ENCODE data around the gene MSI2.

DNA sequence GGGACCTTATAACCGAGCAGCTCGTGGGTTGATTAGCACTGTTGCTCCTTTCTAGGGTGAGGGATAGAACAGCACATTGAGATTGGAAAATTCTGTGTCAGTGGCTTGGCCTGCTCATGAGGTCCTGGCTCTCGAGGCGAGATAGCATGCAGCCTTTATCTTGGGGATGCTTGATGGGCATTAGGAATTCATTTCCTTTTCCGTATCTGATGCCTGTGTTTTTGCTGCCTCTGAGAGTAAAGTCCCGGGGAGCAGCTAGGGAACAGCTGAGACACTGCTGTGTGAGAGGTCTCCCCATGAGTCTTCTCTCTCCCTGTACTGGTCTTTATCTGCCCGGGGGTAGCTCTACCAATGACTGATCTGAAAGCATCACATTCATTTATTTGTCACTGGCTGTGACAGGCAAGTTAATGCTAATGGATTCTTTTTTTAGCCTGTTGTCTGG lies 14.5 kb downstream of the MSI2 start:
- TF ChIP-seq, protein P1, sequence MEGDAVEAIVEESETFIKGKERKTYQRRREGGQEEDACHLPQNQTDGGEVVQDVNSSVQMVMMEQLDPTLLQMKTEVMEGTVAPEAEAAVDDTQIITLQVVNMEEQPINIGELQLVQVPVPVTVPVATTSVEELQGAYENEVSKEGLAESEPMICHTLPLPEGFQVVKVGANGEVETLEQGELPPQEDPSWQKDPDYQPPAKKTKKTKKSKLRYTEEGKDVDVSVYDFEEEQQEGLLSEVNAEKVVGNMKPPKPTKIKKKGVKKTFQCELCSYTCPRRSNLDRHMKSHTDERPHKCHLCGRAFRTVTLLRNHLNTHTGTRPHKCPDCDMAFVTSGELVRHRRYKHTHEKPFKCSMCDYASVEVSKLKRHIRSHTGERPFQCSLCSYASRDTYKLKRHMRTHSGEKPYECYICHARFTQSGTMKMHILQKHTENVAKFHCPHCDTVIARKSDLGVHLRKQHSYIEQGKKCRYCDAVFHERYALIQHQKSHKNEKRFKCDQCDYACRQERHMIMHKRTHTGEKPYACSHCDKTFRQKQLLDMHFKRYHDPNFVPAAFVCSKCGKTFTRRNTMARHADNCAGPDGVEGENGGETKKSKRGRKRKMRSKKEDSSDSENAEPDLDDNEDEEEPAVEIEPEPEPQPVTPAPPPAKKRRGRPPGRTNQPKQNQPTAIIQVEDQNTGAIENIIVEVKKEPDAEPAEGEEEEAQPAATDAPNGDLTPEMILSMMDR (IDR thresholded peaks at IDR 0.05; ENCODE audit: low read length): no peak
- no peak for TF ChIP-seq EZH2 (IDR thresholded peaks at IDR 0.05; ENCODE audit: borderline replicate concordance, low read length)
